IPS-20b (cell line): ENCODE results near the gene MARCHF11.

Experiments
- H3K27ac ChIP-seq: one replicate; pipeline ENCODE4 v1.5.1; 2013; ENCODE audit warnings: low read length
- H3K27me3 ChIP-seq: 2 replicates; pipeline ENCODE4 v1.6.1; 2013; ENCODE audit warnings: mild to moderate bottlenecking, low read length, inconsistent platforms; ENCODE audit not compliant: insufficient read depth
- H3K36me3 ChIP-seq: 2 replicates; pipeline ENCODE4 v1.6.1; 2013; ENCODE audit warnings: low read depth, mild to moderate bottlenecking, inconsistent platforms, low read length, moderate library complexity; ENCODE audit not compliant: insufficient read depth
- H3K4me1 ChIP-seq: 2 replicates; pipeline ENCODE4 v1.6.1; 2013; ENCODE audit warnings: mild to moderate bottlenecking, control low read depth, inconsistent platforms, low read length, moderate library complexity; ENCODE audit not compliant: insufficient read depth
- H3K4me3 ChIP-seq: 2 replicates; pipeline ENCODE4 v1.5.1; 2013; ENCODE audit warnings: mild to moderate bottlenecking, low read length, inconsistent platforms
- H3K9ac ChIP-seq: 2 replicates; pipeline ENCODE4 v1.6.1; 2013; ENCODE audit warnings: low read depth, mild to moderate bottlenecking, inconsistent platforms, low read length, moderate library complexity
- H3K9me3 ChIP-seq: 2 replicates; pipeline ENCODE4 v1.6.1; 2013; ENCODE audit warnings: mild to moderate bottlenecking, low read depth, low read length, inconsistent platforms; ENCODE audit not compliant: insufficient read depth

MARCHF11 gene, protein sequence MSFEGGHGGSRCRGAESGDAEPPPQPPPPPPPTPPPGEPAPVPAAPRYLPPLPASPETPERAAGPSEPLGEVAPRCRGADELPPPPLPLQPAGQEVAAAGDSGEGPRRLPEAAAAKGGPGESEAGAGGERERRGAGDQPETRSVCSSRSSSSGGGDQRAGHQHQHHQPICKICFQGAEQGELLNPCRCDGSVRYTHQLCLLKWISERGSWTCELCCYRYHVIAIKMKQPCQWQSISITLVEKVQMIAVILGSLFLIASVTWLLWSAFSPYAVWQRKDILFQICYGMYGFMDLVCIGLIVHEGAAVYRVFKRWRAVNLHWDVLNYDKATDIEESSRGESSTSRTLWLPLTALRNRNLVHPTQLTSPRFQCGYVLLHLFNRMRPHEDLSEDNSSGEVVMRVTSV

DNA sequence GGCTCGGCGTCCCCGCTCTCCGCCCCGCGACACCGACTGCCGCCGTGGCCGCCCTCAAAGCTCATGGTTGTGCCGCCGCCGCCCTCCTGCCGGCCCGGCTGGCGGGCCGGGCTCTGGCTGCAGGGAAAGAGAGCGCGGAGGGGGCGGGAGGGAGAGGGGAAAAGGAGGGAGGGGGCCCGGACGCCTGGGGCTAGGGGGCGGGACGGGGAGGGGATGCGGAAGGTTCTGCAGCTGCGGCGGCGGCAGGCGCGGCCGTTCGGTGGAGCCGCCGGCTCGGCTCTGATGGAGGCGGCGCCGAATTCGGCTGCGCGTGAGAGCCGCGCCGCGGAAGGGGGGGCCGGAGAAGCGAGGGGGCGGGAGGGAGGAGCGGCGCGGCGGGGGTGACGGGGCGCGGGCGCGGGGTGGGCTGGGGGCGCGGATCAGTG lies at the start of gene MARCHF11:
TSS of gene MARCHF11 (minus strand) at position 281 of the 425 bp plus-strand sequence. CDS start at position 65, 216 bp downstream.
- no peaks in the 10 kb centered on the region for H3K36me3 ChIP-seq
- H3K4me1 ChIP-seq = 0 out of 2 replicates have a peak, but pooled peaks cover 3% of the 10 kb centered on the region
- no peak within 1 kb of the TSS for H3K27ac ChIP-seq
- H3K27me3 ChIP-seq = peaks cover 65% of the 10 kb centered on the region
- H3K4me3 ChIP-seq = peak within 1 kb of the TSS; percentile 68
- H3K9ac ChIP-seq = no peak within 1 kb of the TSS
- no peaks in the 10 kb centered on the region for H3K9me3 ChIP-seq

- Histone ChIP-seq H3K4me3 (no peak overlapping the region), H3K4me1 (no peaks in the 10 kb centered on the region), H3K27ac (no peak overlapping the region), H3K27me3 (no peaks in the 10 kb centered on the region), H3K9ac (no peak overlapping the region), H3K9me3 (no peaks in the 10 kb centered on the region), H3K36me3 (no peaks in the 10 kb centered on the region)
Observed at GRCh38 chr5:16225927-16226326, 46.3 kb upstream of the MARCHF11 start.

DNA sequence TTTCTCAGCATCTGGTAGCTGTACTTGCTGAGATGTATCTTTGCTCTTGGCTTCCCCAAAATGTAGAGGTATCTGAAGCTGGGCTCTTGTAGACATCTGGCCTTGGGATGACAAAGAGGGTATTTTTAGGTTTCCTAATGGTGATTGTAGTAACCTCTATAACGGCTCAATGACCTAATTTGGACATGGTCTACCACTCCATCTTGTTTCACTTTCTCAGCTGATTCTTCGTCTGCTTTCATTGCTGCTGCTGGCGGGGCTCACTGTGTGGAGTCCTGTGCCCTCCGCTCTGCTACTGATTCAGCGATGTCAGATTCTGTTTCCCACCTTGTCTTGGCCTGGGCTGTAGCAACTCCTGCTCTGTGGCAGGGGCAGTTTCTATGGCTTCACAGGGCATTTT lies 12.7 kb upstream of the MARCHF11 start:
- Histone ChIP-seq H3K4me1 (no peaks in the 10 kb centered on the region; the same call in 1 of the 2 replicates), H3K36me3 (no peaks in the 10 kb centered on the region), H3K27ac (no peak overlapping the region), H3K9ac (no peak overlapping the region), H3K27me3 (no peaks in the 10 kb centered on the region), H3K4me3 (no peak overlapping the region), H3K9me3 (no peaks in the 10 kb centered on the region)

- H3K4me3 ChIP-seq = peak overlapping the region; percentile 68
- no peak overlapping the region for H3K9ac ChIP-seq
- H3K27me3 ChIP-seq = peaks cover 65% of the 10 kb centered on the region
Observed at GRCh38 chr5:16180789-16181082, 1.1 kb upstream of the MARCHF11 start.

DNA sequence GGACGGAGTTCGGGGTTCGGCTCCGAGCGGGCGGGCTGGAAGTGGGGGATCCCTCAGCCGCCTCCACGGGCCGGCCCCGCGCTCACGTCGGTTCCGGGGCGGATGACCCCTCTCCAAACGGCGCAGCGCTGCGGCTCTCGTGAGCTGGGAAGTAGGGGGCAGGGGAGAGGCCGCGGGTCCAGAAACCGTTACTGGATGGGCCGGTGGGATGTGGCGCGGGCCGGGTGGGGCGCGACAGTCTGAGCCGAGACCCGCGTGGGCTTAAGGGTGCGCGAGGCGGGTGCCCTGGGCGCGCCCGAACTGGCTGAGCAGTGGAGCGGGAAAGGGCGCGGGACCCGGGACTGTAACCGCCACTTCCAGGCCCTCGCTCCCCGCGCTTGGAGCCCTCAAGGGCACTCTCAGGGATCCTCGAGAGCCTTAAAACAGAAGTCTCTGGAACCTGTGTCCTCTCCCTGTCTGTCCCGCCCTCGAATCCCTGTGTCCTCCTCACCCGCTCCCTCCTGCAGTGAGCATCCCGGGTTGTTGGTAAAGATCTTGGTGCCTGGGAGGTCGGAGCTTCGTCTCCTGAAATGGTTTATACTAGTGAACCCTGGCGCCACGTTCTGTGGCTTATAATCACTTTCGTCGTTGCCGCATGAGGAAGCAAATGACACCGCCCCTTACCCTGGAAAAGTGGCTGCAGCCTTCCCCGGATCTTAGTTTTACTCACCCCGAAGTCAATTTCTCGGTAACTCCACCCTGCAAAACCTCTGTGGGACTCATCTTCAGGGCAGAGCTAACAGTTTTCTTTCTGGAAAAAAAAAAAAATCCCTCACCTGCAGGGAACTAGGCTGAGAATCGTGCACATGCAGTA lies 571 bp upstream of the MARCHF11 start:
- H3K27ac ChIP-seq = no peak overlapping the region
- no peaks in the 10 kb centered on the region for H3K36me3 ChIP-seq
- H3K9me3 ChIP-seq = no peaks in the 10 kb centered on the region
- no peak overlapping the region for H3K9ac ChIP-seq
- peak overlapping the region; percentile 68 for H3K4me3 ChIP-seq
- H3K4me1 ChIP-seq = 0 out of 2 replicates have a peak, but pooled peaks cover 3% of the 10 kb centered on the region
- H3K27me3 ChIP-seq = peaks cover 65% of the 10 kb centered on the region

More at GRCh38 chr5:16180789-16181082, 1.1 kb upstream of the MARCHF11 start:
- Histone ChIP-seq H3K36me3 (no peaks in the 10 kb centered on the region), H3K9me3 (no peaks in the 10 kb centered on the region), H3K27ac (no peak overlapping the region), H3K4me1 (0 out of 2 replicates have a peak, but pooled peaks cover 3% of the 10 kb centered on the region)

- peaks cover 59% of the 10 kb centered on the region for H3K27me3 ChIP-seq
- H3K4me3 ChIP-seq = peak overlapping the region; percentile 53; the same call in 1 of the 2 replicates
- H3K36me3 ChIP-seq = no peaks in the 10 kb centered on the region
- H3K4me1 ChIP-seq = 0 out of 2 replicates have a peak, but pooled peaks cover 3% of the 10 kb centered on the region
- no peak overlapping the region for H3K27ac ChIP-seq
- no peak overlapping the region for H3K9ac ChIP-seq
- no peaks in the 10 kb centered on the region for H3K9me3 ChIP-seq
Observed at GRCh38 chr5:16178745-16179372, 732 bp downstream of the MARCHF11 start.

DNA sequence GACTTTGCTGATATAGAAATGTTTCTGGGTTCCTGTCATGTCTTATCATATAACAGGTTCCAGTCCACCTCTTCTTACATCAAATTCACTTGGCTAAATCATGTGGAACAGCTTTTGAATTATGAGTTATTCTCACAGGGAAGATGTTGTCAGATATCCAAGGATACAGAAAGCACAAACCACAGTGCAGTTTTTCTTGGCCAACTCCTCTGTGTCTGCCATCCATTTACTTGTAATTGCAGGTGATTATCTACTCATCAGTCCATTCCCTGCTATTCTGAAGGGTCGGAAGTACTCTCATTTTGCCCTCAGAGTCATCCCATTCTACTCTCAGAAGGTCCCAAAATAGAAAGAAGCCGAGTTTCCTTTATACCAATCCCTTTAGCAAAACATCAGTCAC lies 10.0 kb downstream of the MARCHF11 start:
- no peaks in the 10 kb centered on the region for H3K36me3 ChIP-seq
- H3K4me1 ChIP-seq = no peaks in the 10 kb centered on the region
- H3K9ac ChIP-seq = no peak overlapping the region
- no peak overlapping the region for H3K4me3 ChIP-seq
- H3K27me3 ChIP-seq = no peaks in the 10 kb centered on the region
- no peaks in the 10 kb centered on the region for H3K9me3 ChIP-seq
- H3K27ac ChIP-seq = no peak overlapping the region

DNA sequence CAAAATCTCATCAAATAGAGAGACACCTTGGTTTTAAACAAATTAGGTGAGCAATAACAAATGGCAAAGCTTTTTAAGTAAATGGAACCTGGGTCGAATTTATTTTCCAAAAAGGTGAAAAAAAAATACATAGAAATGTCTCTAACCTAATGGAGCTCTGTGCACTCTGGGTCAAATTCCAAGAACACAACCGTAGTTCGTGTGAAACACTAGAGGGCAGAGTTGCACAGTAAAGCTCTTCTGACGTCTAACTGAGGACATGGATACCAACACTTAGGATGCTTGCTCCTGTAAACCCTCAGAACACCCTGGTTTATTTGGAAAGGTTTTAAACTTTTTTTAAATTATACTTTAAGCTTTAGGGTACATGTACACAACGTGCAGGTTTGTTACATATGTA lies 18.9 kb downstream of the MARCHF11 start:
- no peak overlapping the region for H3K27ac ChIP-seq
- H3K36me3 ChIP-seq = no peaks in the 10 kb centered on the region

DNA sequence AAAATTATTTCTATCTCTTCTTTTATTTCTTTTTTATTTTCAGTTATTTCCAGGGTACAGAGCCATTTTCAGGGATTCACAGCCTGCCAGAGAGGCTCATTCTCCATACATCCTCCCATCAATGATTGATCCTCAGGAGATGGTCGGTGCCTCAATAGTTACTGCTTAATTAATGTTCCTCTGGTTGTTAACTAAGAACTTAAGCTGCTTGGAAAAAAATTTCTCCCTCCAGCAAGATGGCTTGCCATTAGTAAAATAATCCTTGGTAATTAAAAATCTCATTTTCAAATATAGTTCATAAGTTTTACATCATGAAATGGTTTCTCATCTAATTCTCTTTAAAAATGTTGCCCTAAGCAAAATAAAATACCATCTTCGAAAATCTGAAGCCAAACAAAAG lies 20.0 kb downstream of the MARCHF11 start:
- no peak overlapping the region for H3K4me3 ChIP-seq
- no peak overlapping the region for H3K27ac ChIP-seq
- H3K27me3 ChIP-seq = no peaks in the 10 kb centered on the region
- no peak overlapping the region for H3K9ac ChIP-seq
- no peaks in the 10 kb centered on the region for H3K9me3 ChIP-seq
- no peaks in the 10 kb centered on the region for H3K4me1 ChIP-seq
- H3K36me3 ChIP-seq = no peaks in the 10 kb centered on the region

More for the DNA sequence above, 18.9 kb downstream of the MARCHF11 start:
- Histone ChIP-seq H3K9me3 (no peaks in the 10 kb centered on the region), H3K4me1 (no peaks in the 10 kb centered on the region), H3K27me3 (no peaks in the 10 kb centered on the region), H3K9ac (no peak overlapping the region), H3K4me3 (no peak overlapping the region)

GRCh38 chr5:16156152-16156551 lies 23.4 kb downstream of the MARCHF11 start:
- Histone ChIP-seq H3K4me3 (no peak overlapping the region), H3K9ac (no peak overlapping the region), H3K4me1 (no peaks in the 10 kb centered on the region), H3K9me3 (no peaks in the 10 kb centered on the region), H3K27me3 (no peaks in the 10 kb centered on the region), H3K27ac (no peak overlapping the region), H3K36me3 (no peaks in the 10 kb centered on the region)
